Measurements from ENCODE around the gene FAM210B. TPM values are rescaled to one million over a fixed set of nuclear protein-coding genes. Genes with fewer than 3 reads are reported as not detected.

Gene FAM210B
- polyA plus RNA-seq, 1 experiment: 40.7 TPM

DNA sequence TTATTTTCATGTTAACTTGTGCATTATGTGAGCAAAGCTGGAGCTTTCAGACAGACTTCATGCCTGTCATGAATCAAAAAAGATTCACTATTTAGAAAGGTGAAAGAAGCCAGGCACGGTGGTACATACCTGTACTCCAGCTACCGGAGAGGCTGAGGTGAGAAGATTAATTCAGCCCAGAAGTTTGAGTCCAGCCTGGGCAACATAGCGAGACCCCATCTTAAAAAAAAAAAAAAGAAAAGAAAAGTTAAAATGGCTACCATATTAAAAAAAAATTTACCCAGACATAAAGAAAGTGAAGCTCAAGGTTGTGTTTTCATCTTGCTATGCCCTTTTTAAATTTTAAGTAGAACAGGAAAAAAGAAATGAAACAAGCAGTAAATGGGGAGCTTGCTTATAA is 54.2 kb downstream of the FAM210B start:
- ChIA-PET POLR2A (interaction anchor here (0.7 kb wide), 1 partner anchor 21 kb away, joined by 8 read pairs; no protein-coding TSS in a partner anchor), CTCF (interaction anchor here (1.2 to 1.6 kb wide), 3 partner anchors 9 to 102 kb away, joined by 3 to 6 read pairs (median 3); no protein-coding TSS in a partner anchor)
- Histone ChIP-seq H3K36me3 (ENCODE audit: control insufficient read depth, insufficient read depth, low read length) (0 out of 2 replicates have a peak, but pooled peaks cover 1% of the 10 kb centered on the region), H3K4me3 (ENCODE audit: low read depth, low read length) (no peak overlapping the region), H3K27me3 (ENCODE audit: control insufficient read depth, insufficient read depth, low read length) (no peaks in the 10 kb centered on the region)
- TF ChIP-seq, protein P1, sequence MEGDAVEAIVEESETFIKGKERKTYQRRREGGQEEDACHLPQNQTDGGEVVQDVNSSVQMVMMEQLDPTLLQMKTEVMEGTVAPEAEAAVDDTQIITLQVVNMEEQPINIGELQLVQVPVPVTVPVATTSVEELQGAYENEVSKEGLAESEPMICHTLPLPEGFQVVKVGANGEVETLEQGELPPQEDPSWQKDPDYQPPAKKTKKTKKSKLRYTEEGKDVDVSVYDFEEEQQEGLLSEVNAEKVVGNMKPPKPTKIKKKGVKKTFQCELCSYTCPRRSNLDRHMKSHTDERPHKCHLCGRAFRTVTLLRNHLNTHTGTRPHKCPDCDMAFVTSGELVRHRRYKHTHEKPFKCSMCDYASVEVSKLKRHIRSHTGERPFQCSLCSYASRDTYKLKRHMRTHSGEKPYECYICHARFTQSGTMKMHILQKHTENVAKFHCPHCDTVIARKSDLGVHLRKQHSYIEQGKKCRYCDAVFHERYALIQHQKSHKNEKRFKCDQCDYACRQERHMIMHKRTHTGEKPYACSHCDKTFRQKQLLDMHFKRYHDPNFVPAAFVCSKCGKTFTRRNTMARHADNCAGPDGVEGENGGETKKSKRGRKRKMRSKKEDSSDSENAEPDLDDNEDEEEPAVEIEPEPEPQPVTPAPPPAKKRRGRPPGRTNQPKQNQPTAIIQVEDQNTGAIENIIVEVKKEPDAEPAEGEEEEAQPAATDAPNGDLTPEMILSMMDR (IDR thresholded peaks at IDR 0.05; ENCODE audit: insufficient read depth, low read depth, low read length): no peak
- DNase-seq (ENCODE audit: low read depth): no peak

DNA sequence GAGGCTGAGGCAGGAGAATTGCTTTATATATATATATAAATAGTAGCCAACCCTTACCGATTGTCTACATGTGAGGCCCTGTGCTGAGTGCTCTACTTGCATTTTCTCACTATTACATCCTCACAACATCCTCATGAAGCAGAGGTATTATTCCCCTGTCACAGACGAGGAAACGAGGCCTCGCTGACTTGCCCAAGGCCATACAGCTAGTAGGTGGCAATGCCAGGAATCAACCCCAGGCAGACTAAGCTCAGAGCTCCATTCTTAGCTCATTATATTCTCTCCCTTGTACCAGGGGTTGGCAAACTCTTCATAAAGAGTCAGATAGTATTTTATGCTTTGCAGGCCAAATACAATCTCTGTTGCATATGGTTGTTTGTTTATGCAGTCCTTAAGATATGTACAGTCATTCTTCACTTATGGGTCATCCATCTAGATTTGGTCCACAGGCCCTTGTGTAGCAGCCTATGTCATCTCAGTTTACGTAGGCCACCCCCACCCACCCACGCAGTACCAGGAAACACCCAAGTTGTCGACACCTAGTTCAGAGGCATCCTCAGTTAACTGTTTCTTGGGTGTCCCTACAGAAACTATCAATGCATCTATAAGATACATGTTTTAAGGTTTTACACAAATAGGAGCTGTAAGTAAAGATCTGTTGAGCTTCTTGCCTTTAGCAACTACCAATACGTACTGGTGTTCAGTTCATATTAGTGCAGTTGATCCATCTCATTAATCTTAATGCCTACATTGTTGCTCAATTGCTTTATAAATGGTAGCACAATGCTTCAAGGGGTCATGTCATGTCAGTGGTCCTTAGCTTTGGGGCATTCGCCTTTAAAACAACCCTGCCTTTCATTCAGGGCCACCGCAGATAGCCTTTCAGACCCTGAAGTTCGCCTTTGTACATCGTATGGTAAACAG is 56.3 kb downstream of the FAM210B start:
- TF ChIP-seq, protein P1 (IDR thresholded peaks at IDR 0.05; ENCODE audit: insufficient read depth, low read depth, low read length): no peak
- ChIA-PET POLR2A (interaction anchor here (0.6 kb wide), 1 partner anchor 19 kb away, joined by 3 read pairs; no protein-coding TSS in a partner anchor), CTCF (interaction anchor here (1.0 to 1.9 kb wide), 4 partner anchors 14 to 90 kb away, joined by 3 to 6 read pairs (median 4); no protein-coding TSS in a partner anchor)
- Histone ChIP-seq H3K27me3 (ENCODE audit: control insufficient read depth, insufficient read depth, low read length) (no peaks in the 10 kb centered on the region), H3K4me3 (ENCODE audit: low read depth, low read length) (no peak overlapping the region), H3K36me3 (ENCODE audit: control insufficient read depth, insufficient read depth, low read length) (no peaks in the 10 kb centered on the region)
- no peak for DNase-seq (ENCODE audit: low read depth)

DNA sequence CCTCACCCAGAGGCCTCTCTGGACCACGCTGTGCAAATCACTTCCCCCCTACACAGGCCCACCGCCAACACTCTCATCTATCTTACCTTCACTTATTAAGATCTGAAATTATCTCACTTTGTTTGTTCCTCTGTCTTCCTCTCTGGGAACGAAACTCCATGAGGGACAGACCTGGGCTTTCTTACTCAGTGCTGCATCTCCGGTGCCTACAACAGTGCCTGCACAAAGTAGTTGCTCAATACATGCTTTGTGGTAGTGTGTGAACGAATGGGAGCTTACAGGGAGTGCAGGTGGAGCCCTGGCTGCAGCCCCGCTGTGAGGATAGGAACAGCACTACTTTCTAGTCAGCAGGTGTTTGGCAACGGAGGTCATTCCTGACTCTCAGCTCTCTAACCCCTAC is 58.6 kb downstream of the FAM210B start:
- Histone ChIP-seq H3K4me3 (ENCODE audit: low read depth, low read length) (no peak overlapping the region), H3K36me3 (ENCODE audit: control insufficient read depth, insufficient read depth, low read length) (no peaks in the 10 kb centered on the region), H3K27me3 (ENCODE audit: control insufficient read depth, insufficient read depth, low read length) (no peaks in the 10 kb centered on the region)
- CTCF ChIA-PET: no interaction called here
- POLR2A ChIA-PET: no interaction called here
- TF ChIP-seq, protein P1 (IDR thresholded peaks at IDR 0.05; ENCODE audit: insufficient read depth, low read depth, low read length): no peak
- DNase-seq (ENCODE audit: low read depth): no peak

DNA sequence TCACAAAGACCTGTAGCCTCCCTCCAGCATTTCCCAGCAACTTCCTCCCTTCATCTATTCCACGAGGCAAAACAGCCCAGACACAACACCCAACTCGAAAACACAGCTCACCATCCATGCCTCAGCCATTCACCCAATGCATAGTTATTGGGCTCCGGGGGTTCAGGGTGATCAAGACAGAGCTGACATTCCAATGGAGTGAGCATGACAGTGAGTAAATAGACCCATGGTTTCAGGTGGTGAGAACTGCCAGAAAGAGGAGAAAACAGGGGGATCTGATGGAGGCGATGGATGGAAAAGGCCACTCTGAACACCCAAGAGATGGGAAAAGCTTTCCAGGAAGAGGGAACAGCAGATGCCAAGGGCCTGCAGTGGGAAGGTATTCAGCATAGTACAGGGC is 59.1 kb downstream of the FAM210B start:
- TF ChIP-seq, protein P1 (IDR thresholded peaks at IDR 0.05; ENCODE audit: insufficient read depth, low read depth, low read length): no peak
- no peaks in the 10 kb centered on the region for H3K36me3 ChIP-seq (ENCODE audit: control insufficient read depth, insufficient read depth, low read length)
- CTCF ChIA-PET: interaction anchor here (1.2 kb wide), 1 partner anchor 17 kb away, joined by 5 read pairs; no protein-coding TSS in a partner anchor
- POLR2A ChIA-PET: interaction anchor here (0.7 kb wide), 1 partner anchor 44 kb away, joined by 7 read pairs; no protein-coding TSS in a partner anchor
- no peak for DNase-seq (ENCODE audit: low read depth)
- no peak overlapping the region for H3K4me3 ChIP-seq (ENCODE audit: low read depth, low read length)
- no peaks in the 10 kb centered on the region for H3K27me3 ChIP-seq (ENCODE audit: control insufficient read depth, insufficient read depth, low read length)

Other genes with a start within 250 kb of the FAM210B start
- not detected in 2 replicates for gene MC3R, start 110.2 kb upstream of the FAM210B start, polyA plus RNA-seq (2011; rRNA removed)
- 40.4 and 46.4 TPM in 2 replicates for gene AURKA, start 33.2 kb downstream of the FAM210B start, polyA plus RNA-seq (2011; rRNA removed)
- 59.5 and 70.9 TPM in 2 replicates for gene CSTF1, start 33.7 kb downstream of the FAM210B start, polyA plus RNA-seq (2011; rRNA removed)
- gene CASS4, start 53.3 kb downstream of the FAM210B start, polyA plus RNA-seq (2011; rRNA removed): 0.50 and 0.63 TPM in 2 replicates
- gene RTF2, start 109.7 kb downstream of the FAM210B start, polyA plus RNA-seq (2011; rRNA removed): 126 and 145 TPM in 2 replicates
- 0.09 and 0.11 TPM in 2 replicates for gene FAM209A, start 165.8 kb downstream of the FAM210B start, polyA plus RNA-seq (2011; rRNA removed)
- 0.33 TPM in 1 of 2 replicates, not detected in the other for gene FAM209B, start 174.3 kb downstream of the FAM210B start, polyA plus RNA-seq (2011; rRNA removed)